Activated CD4-positive, alpha-beta T cell treated with anti-CD3 and anti-CD28 coated beads for 36 hours (primary cell): Measurements from ENCODE around the gene E4F1. TPM values are rescaled to one million over a fixed set of nuclear protein-coding genes. Genes with fewer than 3 reads are reported as not detected.

Experiments used
- ATAC-seq: fragments of 200-7000 bp; cut with Tn5 transposase; one replicate; pipeline ENCODE4 v1.10.0; 2021; ENCODE audit warnings: mild to moderate bottlenecking, moderate library complexity
- CTCF ChIA-PET: fragments of 350-600 bp; sonication (Branson Sonifier 250); formaldehyde crosslinking; loops from one replicate; lab custom pipeline; 2021; ENCODE audit warnings: antibody characterized with exemption; lab: Charles Lee
- POLR2A ChIA-PET: fragments of 350-600 bp; sonication (Branson Sonifier 250); formaldehyde crosslinking; loops from one replicate; lab custom pipeline; 2021; ENCODE audit warnings: antibody characterized with exemption, inconsistent platforms; lab: Charles Lee
- DNase-seq: peaks from one replicate; pipeline ENCODE4 v3.0.0-alpha.2; 2020
- H3K27ac Mint-ChIP-seq: one replicate; pipeline ENCODE4 v1.8.0; 2021; ENCODE audit warnings: mixed read lengths
- H3K27me3 Mint-ChIP-seq: one replicate; pipeline ENCODE4 v1.8.0; 2021; ENCODE audit warnings: mixed read lengths
- H3K36me3 Mint-ChIP-seq: one replicate; pipeline ENCODE4 v1.8.0; 2021; ENCODE audit warnings: low read depth, mixed read lengths
- H3K4me1 Mint-ChIP-seq: one replicate; pipeline ENCODE4 v1.8.0; 2021; ENCODE audit warnings: mixed read lengths
- H3K4me3 Mint-ChIP-seq: one replicate; pipeline ENCODE4 v1.8.0; 2021; ENCODE audit warnings: mild to moderate bottlenecking, moderate library complexity, mixed read lengths
- H3K9me3 Mint-ChIP-seq: one replicate; pipeline ENCODE4 v1.8.0; 2021; ENCODE audit warnings: low read depth, mixed read lengths
- intact Hi-C, 2 experiments: fragments of 100-400 bp; cut with DNase I in 1 of 2; cut with micrococcal nuclease in 1 of 2; formaldehyde crosslinking; loops; one replicate each; pipeline versions ENCODE4 v1.14.2 to v1.15.1; 2022 to 2024; cut with DNase I, micrococcal nuclease
- total RNA-seq, 2 experiments: library from RNA; stranded (reverse); gene quantifications; one replicate each; pipeline ENCODE4 v1.2.3, GENCODE V29; 2021

E4F1 gene
- total RNA-seq, 2 experiments from 2014 or later, result 18.0 to 18.6 TPM

DNA sequence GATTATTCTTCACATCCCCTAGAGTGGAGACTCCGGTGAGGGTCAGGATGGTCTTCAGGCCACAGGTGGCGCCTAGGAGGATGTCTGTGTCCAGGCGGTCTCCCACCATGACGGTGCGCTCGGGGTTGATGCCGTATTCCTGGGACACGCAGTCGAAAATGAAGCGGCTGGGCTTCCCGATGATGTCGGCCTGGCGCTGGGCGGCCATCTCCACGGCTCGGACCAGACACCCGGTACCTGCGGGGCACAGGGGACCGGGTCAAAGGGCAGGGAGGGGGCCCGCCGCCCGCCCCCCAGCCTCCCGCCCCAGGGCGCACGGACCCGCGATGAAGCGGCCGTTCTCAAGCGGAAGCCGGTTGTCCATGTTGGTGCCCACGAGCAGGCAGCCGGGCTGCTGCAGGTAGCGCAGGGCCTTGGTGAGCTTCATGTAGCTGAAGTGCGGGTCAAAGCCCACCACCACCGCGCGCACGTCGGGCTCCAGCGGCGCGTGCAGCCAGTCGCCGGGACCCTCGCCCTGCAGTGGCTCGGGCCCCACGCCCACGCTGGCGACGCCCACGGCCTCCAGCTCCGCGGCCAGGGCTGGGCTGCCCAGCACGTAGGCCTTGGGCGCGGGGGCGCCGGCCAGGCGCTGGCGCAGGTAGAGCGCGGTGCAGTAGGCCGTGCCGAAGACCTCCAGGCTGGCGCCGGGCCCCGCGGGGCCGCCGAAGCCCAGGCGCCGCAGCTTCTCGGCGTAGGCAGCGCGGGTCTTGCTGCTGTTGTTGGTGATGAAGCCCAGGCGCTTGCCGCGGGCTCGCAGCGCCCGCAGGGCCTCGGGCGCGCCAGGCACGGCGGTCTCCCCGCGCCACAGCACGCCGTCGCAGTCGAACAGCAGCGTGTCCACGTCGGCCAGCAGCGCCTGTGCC, 9.3 kb upstream of the E4F1 start:
- H3K4me3 Mint-ChIP-seq, result peak overlapping the region; percentile 79
- POLR2A ChIA-PET, result interaction anchor here (0.5 to 1.2 kb wide), 7 partner anchors 19 to 917 kb away, joined by 3 to 11 read pairs (median 4); partner anchors contain the start of genes ECI1, RPS2 and TRAF7
- CTCF ChIA-PET, result interaction anchor here (0.6 to 1.4 kb wide), 5 partner anchors 11 to 1528 kb away, joined by 3 to 5 read pairs (median 4); no protein-coding TSS in a partner anchor
- no peaks in the 10 kb centered on the region for H3K9me3 Mint-ChIP-seq
- peaks cover 18% of the 10 kb centered on the region for H3K4me1 Mint-ChIP-seq
- H3K27ac Mint-ChIP-seq, result peak overlapping the region; percentile 45
- DNase-seq (peak; percentile 40), ATAC-seq (no peak)
- H3K36me3 Mint-ChIP-seq, result peaks cover 20% of the 10 kb centered on the region
- H3K27me3 Mint-ChIP-seq, result no peaks in the 10 kb centered on the region
- intact Hi-C loops, result loop anchor here (1.0 to 2.0 kb wide), 3 partner anchors 9 to 127 kb away; partner anchors contain the start of genes ABCA3 (in 1 of the 2), E4F1 (in 1 of the 2) and MLST8 (in 1 of the 2)

GRCh38 chr16:2214719-2214968, 8.7 kb upstream of the E4F1 start, which contains the start of gene PGP:
TSS of gene PGP (minus strand) at chr16:2214840. CDS start at chr16:2214777, 63 bp downstream.
- CTCF ChIA-PET, result interaction anchor here (0.6 to 1.4 kb wide), 5 partner anchors 11 to 1529 kb away, joined by 3 to 5 read pairs (median 4); no protein-coding TSS in a partner anchor
- Mint-ChIP-seq H3K4me3 (peak within 1 kb of the TSS; percentile 89), H3K9me3 (no peaks in the 10 kb centered on the region), H3K27me3 (no peaks in the 10 kb centered on the region), H3K27ac (peak within 1 kb of the TSS; percentile 91), H3K4me1 (peaks cover 18% of the 10 kb centered on the region), H3K36me3 (peaks cover 20% of the 10 kb centered on the region)
- POLR2A ChIA-PET, result interaction anchor here (0.5 to 1.2 kb wide), 7 partner anchors 20 to 918 kb away, joined by 3 to 11 read pairs (median 4); partner anchors contain the start of genes ECI1, RPS2 and TRAF7
- no peak for DNase-seq
- intact Hi-C loops, result loop anchor here (1.0 to 2.0 kb wide), 3 partner anchors 9 to 126 kb away; partner anchors contain the start of genes ABCA3 (in 1 of the 2), E4F1 (in 1 of the 2) and MLST8 (in 1 of the 2)
- no peak for ATAC-seq

- Mint-ChIP-seq H3K4me1 (peaks cover 18% of the 10 kb centered on the region), H3K4me3 (peak overlapping the region; percentile 89), H3K9me3 (no peaks in the 10 kb centered on the region), H3K27ac (peak overlapping the region; percentile 60), H3K27me3 (no peaks in the 10 kb centered on the region), H3K36me3 (peaks cover 17% of the 10 kb centered on the region)
- intact Hi-C loops, result no loop called here
- DNase-seq, result no peak
- no peak for ATAC-seq
- POLR2A ChIA-PET, result no interaction called here
- CTCF ChIA-PET, result interaction anchor here (0.5 kb wide), 1 partner anchor 293 kb away, joined by 3 read pairs; no protein-coding TSS in a partner anchor
These were observed 7.1 kb upstream of the E4F1 start for GRCh38 chr16:2216330-2216729.

DNA sequence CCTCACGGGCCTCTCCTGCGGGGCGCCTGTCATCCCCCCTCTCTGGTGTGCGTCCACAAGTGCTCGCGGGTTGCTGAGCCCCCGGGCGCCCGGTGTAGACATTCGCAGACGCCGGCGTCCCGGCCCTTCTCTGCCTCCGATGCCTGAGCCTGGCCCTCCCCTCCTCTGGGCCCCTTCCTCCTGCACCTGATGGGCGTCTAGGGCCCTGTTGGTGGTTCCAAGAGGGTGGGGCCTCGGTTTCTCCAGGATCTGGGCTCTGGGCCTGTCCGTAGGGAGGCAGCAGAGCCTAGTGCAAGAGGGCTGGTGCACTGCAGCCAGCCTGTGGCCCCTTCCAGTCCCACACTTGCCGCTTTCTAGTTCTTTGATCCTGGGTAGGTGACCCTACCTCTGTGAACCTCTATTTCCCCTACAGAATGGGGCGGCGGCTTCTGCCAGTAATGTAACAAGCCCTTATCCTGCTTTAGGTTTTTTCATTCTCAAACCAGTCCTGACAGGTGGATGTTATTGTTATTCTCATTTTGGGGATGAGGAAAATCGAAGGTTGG, 623 bp downstream of the E4F1 start:
- no peak overlapping the region for H3K27ac Mint-ChIP-seq
- CTCF ChIA-PET, result interaction anchor here (1.0 kb wide), 1 partner anchor 616 kb away, joined by 3 read pairs; no protein-coding TSS in a partner anchor

GRCh38 chr16:2226245-2226793, 2.9 kb downstream of the E4F1 start:
- H3K4me3 Mint-ChIP-seq, result no peak overlapping the region
- no peak overlapping the region for H3K27ac Mint-ChIP-seq
- no peak for DNase-seq
- intact Hi-C loops, result loop anchor here in 1 of 2 experiments (10.0 kb wide), 1 partner anchor 528 kb away; the partner anchor contains the start of gene SRRM2
- H3K36me3 Mint-ChIP-seq, result peaks cover 18% of the 10 kb centered on the region
- H3K4me1 Mint-ChIP-seq, result peaks cover 15% of the 10 kb centered on the region
- ATAC-seq, result no peak
- H3K27me3 Mint-ChIP-seq, result no peaks in the 10 kb centered on the region
- CTCF ChIA-PET, result interaction anchor here (0.6 kb wide), 1 partner anchor 32 kb away, joined by 3 read pairs; no protein-coding TSS in a partner anchor
- POLR2A ChIA-PET, result no interaction called here
- H3K9me3 Mint-ChIP-seq, result no peaks in the 10 kb centered on the region

More for the DNA sequence above, 623 bp downstream of the E4F1 start:
- no peaks in the 10 kb centered on the region for H3K9me3 Mint-ChIP-seq
- DNase-seq (peak; percentile 54), ATAC-seq (peak; percentile 8)
- POLR2A ChIA-PET, result interaction anchor here (1.4 kb wide), 1 partner anchor 30 kb away, joined by 3 read pairs; no protein-coding TSS in a partner anchor
- intact Hi-C loops, result loop anchor here (1.0 to 10.0 kb wide), 19 partner anchors 9 to 531 kb away; partner anchors contain the start of genes ECI1 (in 2 of the 2), MLST8 (in 2 of the 2), RNPS1 (in 2 of the 2) and TRAF7 (in 2 of the 2)
- H3K4me3 Mint-ChIP-seq, result peak overlapping the region; percentile 78
- H3K27me3 Mint-ChIP-seq, result no peaks in the 10 kb centered on the region
- peaks cover 15% of the 10 kb centered on the region for H3K4me1 Mint-ChIP-seq
- H3K36me3 Mint-ChIP-seq, result peaks cover 10% of the 10 kb centered on the region

DNA sequence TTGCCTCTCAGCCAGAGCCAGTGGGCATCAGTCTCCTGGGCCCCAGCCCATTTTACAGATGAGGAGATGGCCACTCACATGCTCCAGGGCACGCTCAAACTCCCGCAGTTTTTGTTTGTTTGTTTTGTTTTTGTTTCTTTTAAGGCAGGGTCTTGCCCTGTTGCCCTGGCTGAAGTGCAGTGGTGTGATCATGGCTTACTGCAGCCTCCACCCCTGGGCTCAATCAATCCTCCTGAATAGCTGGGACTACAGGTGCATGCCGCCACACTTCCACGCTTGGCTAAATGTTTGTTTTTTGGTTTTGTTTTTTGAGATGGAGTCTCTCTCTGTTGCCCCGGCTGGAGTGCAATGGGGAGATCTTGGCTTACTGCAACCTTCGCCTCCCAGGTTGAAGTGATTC, 3.5 kb downstream of the E4F1 start:
- no peak overlapping the region for H3K4me3 Mint-ChIP-seq
- no peak overlapping the region for H3K27ac Mint-ChIP-seq
- H3K4me1 Mint-ChIP-seq, result peaks cover 15% of the 10 kb centered on the region
- peaks cover 19% of the 10 kb centered on the region for H3K36me3 Mint-ChIP-seq
- ATAC-seq, result no peak
- intact Hi-C loops, result loop anchor here in 1 of 2 experiments (10.0 kb wide), 1 partner anchor 528 kb away; the partner anchor contains the start of gene SRRM2
- H3K27me3 Mint-ChIP-seq, result no peaks in the 10 kb centered on the region
- POLR2A ChIA-PET, result interaction anchor here (0.8 kb wide), 1 partner anchor 28 kb away, joined by 3 read pairs; no protein-coding TSS in a partner anchor
- CTCF ChIA-PET, result no interaction called here
- DNase-seq, result no peak
- H3K9me3 Mint-ChIP-seq, result no peaks in the 10 kb centered on the region

- CTCF ChIA-PET, result no interaction called here
These were observed 4.9 kb downstream of the E4F1 start for GRCh38 chr16:2228161-2228824.

GRCh38 chr16:2229091-2229490, 5.7 kb downstream of the E4F1 start:
- H3K27me3 Mint-ChIP-seq, result no peaks in the 10 kb centered on the region
- ATAC-seq, result no peak
- no peak overlapping the region for H3K27ac Mint-ChIP-seq
- DNase-seq, result no peak
- no peak overlapping the region for H3K4me3 Mint-ChIP-seq
- intact Hi-C loops, result loop anchor here in 1 of 2 experiments (10.0 kb wide), 1 partner anchor 526 kb away; the partner anchor contains the start of gene SRRM2
- CTCF ChIA-PET, result no interaction called here
- no peaks in the 10 kb centered on the region for H3K9me3 Mint-ChIP-seq
- POLR2A ChIA-PET, result no interaction called here
- H3K36me3 Mint-ChIP-seq, result peaks cover 23% of the 10 kb centered on the region
- peaks cover 14% of the 10 kb centered on the region for H3K4me1 Mint-ChIP-seq

More at GRCh38 chr16:2228161-2228824, 4.9 kb downstream of the E4F1 start:
- Mint-ChIP-seq H3K36me3 (peaks cover 20% of the 10 kb centered on the region), H3K4me1 (peaks cover 15% of the 10 kb centered on the region), H3K27me3 (no peaks in the 10 kb centered on the region), H3K4me3 (no peak overlapping the region), H3K9me3 (no peaks in the 10 kb centered on the region), H3K27ac (no peak overlapping the region)
- ATAC-seq (no peak), DNase-seq (no peak)
- POLR2A ChIA-PET, result no interaction called here
- intact Hi-C loops, result loop anchor here in 1 of 2 experiments (10.0 kb wide), 1 partner anchor 527 kb away; the partner anchor contains the start of gene SRRM2

- DNase-seq, result no peak
- POLR2A ChIA-PET, result no interaction called here
- CTCF ChIA-PET, result no interaction called here
These were observed 6.3 kb downstream of the E4F1 start for GRCh38 chr16:2229632-2230250.

DNA sequence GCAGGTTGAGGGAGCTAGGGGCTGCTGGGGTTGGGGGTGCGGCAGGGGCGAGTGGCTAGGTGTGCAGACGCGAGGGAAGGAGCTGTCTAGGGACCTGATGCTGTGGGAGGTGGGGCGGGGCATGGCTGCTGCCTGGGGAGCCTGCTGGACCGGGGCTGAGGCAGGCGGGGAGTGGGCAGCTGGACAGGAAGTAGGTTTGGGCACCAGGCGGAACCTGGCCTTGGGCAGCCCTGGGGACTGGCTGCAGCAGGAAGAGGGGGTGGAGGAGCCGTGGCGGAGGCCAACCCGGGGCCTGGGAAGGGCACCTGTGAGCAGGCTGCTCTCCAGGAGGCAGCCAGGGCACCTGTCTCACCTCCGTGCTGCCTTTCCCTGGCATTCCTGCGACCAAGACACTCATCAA, 7.0 kb downstream of the E4F1 start:
- ChIA-PET POLR2A (no interaction called here), CTCF (interaction anchor here (0.6 kb wide), 1 partner anchor 188 kb away, joined by 3 read pairs; no protein-coding TSS in a partner anchor)
- Mint-ChIP-seq H3K4me1 (peaks cover 8% of the 10 kb centered on the region), H3K9me3 (no peaks in the 10 kb centered on the region), H3K27ac (no peak overlapping the region), H3K4me3 (no peak overlapping the region), H3K27me3 (peaks cover 1% of the 10 kb centered on the region), H3K36me3 (peaks cover 29% of the 10 kb centered on the region)
- DNase-seq (no peak), ATAC-seq (no peak)
- intact Hi-C loops, result no loop called here

More at GRCh38 chr16:2229632-2230250, 6.3 kb downstream of the E4F1 start:
- intact Hi-C loops, result loop anchor here in 1 of 2 experiments (10.0 kb wide), 1 partner anchor 525 kb away; the partner anchor contains the start of gene SRRM2
- Mint-ChIP-seq H3K9me3 (no peaks in the 10 kb centered on the region), H3K27ac (no peak overlapping the region), H3K36me3 (peaks cover 24% of the 10 kb centered on the region), H3K4me3 (no peak overlapping the region), H3K4me1 (peaks cover 10% of the 10 kb centered on the region), H3K27me3 (no peaks in the 10 kb centered on the region)
- no peak for ATAC-seq
